ENCODE measurements around the gene RASGRF2.

- no peak for TF ChIP-seq CTCF (IDR thresholded peaks at IDR 0.05; ENCODE audit: poor library complexity, severe bottlenecking)
- TF ChIP-seq RAD21 (conservative IDR thresholded peaks at IDR 0.05): no peak
- TF ChIP-seq POLR2AphosphoS5 (IDR thresholded peaks at IDR 0.05): no peak
- TF ChIP-seq TAF1 (IDR thresholded peaks at IDR 0.05; ENCODE audit: low read depth): no peak
- TF ChIP-seq EZH2 (IDR thresholded peaks at IDR 0.05; ENCODE audit: borderline replicate concordance, insufficient read depth, low read length, poor library complexity, severe bottlenecking): no peak
- no peak for TF ChIP-seq REST (IDR thresholded peaks at IDR 0.05; ENCODE audit: borderline replicate concordance)
- no peak for TF ChIP-seq EP300 (conservative IDR thresholded peaks at IDR 0.05; ENCODE audit: poor library complexity, severe bottlenecking)
- no peak for TF ChIP-seq SMC3 (conservative IDR thresholded peaks at IDR 0.05; ENCODE audit: poor library complexity)
Measured at GRCh38 chr5:81068635-81069034, 108.5 kb downstream of the RASGRF2 start.
